Activated CD8-positive, alpha-beta memory T cell treated with anti-CD3 and anti-CD28 coated beads for 36 hours (primary cell): ENCODE measurements around the gene ZNF541. TPM values are rescaled to one million over a fixed set of nuclear protein-coding genes. Genes with fewer than 3 reads are reported as not detected.

Experiments
- CTCF ChIA-PET: fragments of 350-600 bp; sonication (Branson Sonifier 250); formaldehyde crosslinking; loops from one replicate; lab custom pipeline; 2021; ENCODE audit warnings: antibody characterized with exemption; lab: Charles Lee
- POLR2A ChIA-PET: fragments of 350-600 bp; sonication (Branson Sonifier 250); formaldehyde crosslinking; loops from one replicate; lab custom pipeline; 2021; ENCODE audit warnings: antibody characterized with exemption; lab: Charles Lee
- total RNA-seq, 2 experiments: library from RNA; stranded (reverse); gene quantifications; one replicate each; pipeline ENCODE4 v1.2.3, GENCODE V29; 2021

ZNF541 gene
- not detected for total RNA-seq

GRCh38 chr19:47573071-47574026 lies at the start of gene ZNF541:
TSS of gene ZNF541 (minus strand) at chr19:47573148. CDS start at chr19:47555856, 17,292 bp downstream.
- ChIA-PET POLR2A (interaction anchor here (0.7 kb wide), 1 partner anchor 27 kb away, joined by 6 read pairs; no protein-coding TSS in a partner anchor), CTCF (interaction anchor here (1.0 kb wide), 1 partner anchor 55 kb away, joined by 4 read pairs; no protein-coding TSS in a partner anchor)

GRCh38 chr19:47619763-47620162 lies 46.8 kb upstream of the ZNF541 start:
- ChIA-PET CTCF (no interaction called here), POLR2A (no interaction called here)

GRCh38 chr19:47618771-47619170 lies 45.8 kb upstream of the ZNF541 start:
- POLR2A ChIA-PET = no interaction called here
- CTCF ChIA-PET = no interaction called here

- CTCF ChIA-PET = interaction anchor here (0.9 kb wide), 1 partner anchor 101 kb away, joined by 3 read pairs; the partner anchor contains the start of gene NAPA
- POLR2A ChIA-PET = no interaction called here
These were observed 42.8 kb upstream of the ZNF541 start for GRCh38 chr19:47615714-47616113.

- POLR2A ChIA-PET = no interaction called here
These were observed 42.3 kb upstream of the ZNF541 start for GRCh38 chr19:47615230-47615629.

GRCh38 chr19:47614559-47614958 lies 41.6 kb upstream of the ZNF541 start:
- POLR2A ChIA-PET = no interaction called here

More at GRCh38 chr19:47615230-47615629, 42.3 kb upstream of the ZNF541 start:
- CTCF ChIA-PET = no interaction called here

GRCh38 chr19:47614021-47614295 lies 41.0 kb upstream of the ZNF541 start:
- ChIA-PET CTCF (no interaction called here), POLR2A (interaction anchor here (0.5 kb wide), 1 partner anchor 186 kb away, joined by 3 read pairs; no protein-coding TSS in a partner anchor)

More at GRCh38 chr19:47614559-47614958, 41.6 kb upstream of the ZNF541 start:
- CTCF ChIA-PET = no interaction called here

- ChIA-PET POLR2A (interaction anchor here (0.5 kb wide), 1 partner anchor 185 kb away, joined by 3 read pairs; no protein-coding TSS in a partner anchor), CTCF (interaction anchor here (1.2 kb wide), 1 partner anchor 13 kb away, joined by 3 read pairs; no protein-coding TSS in a partner anchor)
These were observed 40.4 kb upstream of the ZNF541 start for GRCh38 chr19:47613165-47614020.

- POLR2A ChIA-PET = interaction anchor here (0.5 to 2.6 kb wide), 3 partner anchors 11 to 181 kb away, joined by 4 to 15 read pairs (median 4); no protein-coding TSS in a partner anchor
- CTCF ChIA-PET = no interaction called here
These were observed 38.0 kb upstream of the ZNF541 start for GRCh38 chr19:47610902-47611301.

- ChIA-PET POLR2A (interaction anchor here (0.5 to 2.6 kb wide), 4 partner anchors 10 to 180 kb away, joined by 4 to 15 read pairs (median 4); no protein-coding TSS in a partner anchor), CTCF (no interaction called here)
These were observed 37.3 kb upstream of the ZNF541 start for GRCh38 chr19:47609906-47610894.

- CTCF ChIA-PET = interaction anchor here (1.4 kb wide), 1 partner anchor 9 kb away, joined by 7 read pairs; no protein-coding TSS in a partner anchor
- POLR2A ChIA-PET = interaction anchor here (0.5 to 2.6 kb wide), 3 partner anchors 9 to 70 kb away, joined by 4 to 15 read pairs (median 8); no protein-coding TSS in a partner anchor
These were observed 36.3 kb upstream of the ZNF541 start, which contains the start of gene BICRA for GRCh38 chr19:47608969-47609905. TSS of gene BICRA (plus strand) at chr19:47609134. CDS start at chr19:47673575, 64,441 bp downstream.

- ChIA-PET CTCF (interaction anchor here (1.0 to 1.4 kb wide), 2 partner anchors 8 to 90 kb away, joined by 3 to 7 read pairs; no protein-coding TSS in a partner anchor), POLR2A (interaction anchor here (0.9 kb wide), 1 partner anchor 8 kb away, joined by 8 read pairs; no protein-coding TSS in a partner anchor)
These were observed 35.3 kb upstream of the ZNF541 start for GRCh38 chr19:47608074-47608918.

GRCh38 chr19:47607564-47608073 lies 34.7 kb upstream of the ZNF541 start:
- POLR2A ChIA-PET = no interaction called here
- CTCF ChIA-PET = interaction anchor here (1.0 to 1.4 kb wide), 2 partner anchors 8 to 91 kb away, joined by 3 to 7 read pairs; no protein-coding TSS in a partner anchor

- CTCF ChIA-PET = interaction anchor here (0.6 kb wide), 1 partner anchor 78 kb away, joined by 3 read pairs; no protein-coding TSS in a partner anchor
These were observed 31.0 kb upstream of the ZNF541 start for GRCh38 chr19:47603706-47604565.

More at GRCh38 chr19:47603706-47604565, 31.0 kb upstream of the ZNF541 start:
- POLR2A ChIA-PET = interaction anchor here (0.7 kb wide), 1 partner anchor 268 kb away, joined by 3 read pairs; no protein-coding TSS in a partner anchor
